Measurements from ENCODE around the gene SAP30BP.

- TF ChIP-seq, protein P1, sequence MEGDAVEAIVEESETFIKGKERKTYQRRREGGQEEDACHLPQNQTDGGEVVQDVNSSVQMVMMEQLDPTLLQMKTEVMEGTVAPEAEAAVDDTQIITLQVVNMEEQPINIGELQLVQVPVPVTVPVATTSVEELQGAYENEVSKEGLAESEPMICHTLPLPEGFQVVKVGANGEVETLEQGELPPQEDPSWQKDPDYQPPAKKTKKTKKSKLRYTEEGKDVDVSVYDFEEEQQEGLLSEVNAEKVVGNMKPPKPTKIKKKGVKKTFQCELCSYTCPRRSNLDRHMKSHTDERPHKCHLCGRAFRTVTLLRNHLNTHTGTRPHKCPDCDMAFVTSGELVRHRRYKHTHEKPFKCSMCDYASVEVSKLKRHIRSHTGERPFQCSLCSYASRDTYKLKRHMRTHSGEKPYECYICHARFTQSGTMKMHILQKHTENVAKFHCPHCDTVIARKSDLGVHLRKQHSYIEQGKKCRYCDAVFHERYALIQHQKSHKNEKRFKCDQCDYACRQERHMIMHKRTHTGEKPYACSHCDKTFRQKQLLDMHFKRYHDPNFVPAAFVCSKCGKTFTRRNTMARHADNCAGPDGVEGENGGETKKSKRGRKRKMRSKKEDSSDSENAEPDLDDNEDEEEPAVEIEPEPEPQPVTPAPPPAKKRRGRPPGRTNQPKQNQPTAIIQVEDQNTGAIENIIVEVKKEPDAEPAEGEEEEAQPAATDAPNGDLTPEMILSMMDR (IDR thresholded peaks at IDR 0.05 in 2 of 3, conservative IDR thresholded peaks at IDR 0.05 in 1 of 3; ENCODE audit: control insufficient read depth in 2 of 3, extremely low read depth in 1 of 3, insufficient read depth in 1 of 3, low read depth in 3 of 3, low read length in 3 of 3) = no peak
- no peak for TF ChIP-seq RFX5 (IDR thresholded peaks at IDR 0.05; ENCODE audit: low read depth, low read length)
- TF ChIP-seq YY1 (IDR thresholded peaks at IDR 0.05; ENCODE audit: low read depth, low read length) = no peak
- TF ChIP-seq ZBTB33 (IDR thresholded peaks at IDR 0.05) = no peak
These were observed 24.9 kb downstream of the SAP30BP start for GRCh38 chr17:75691801-75692626.
